Endothelial cell of umbilical vein (primary cell): ENCODE measurements around the gene DMRT1. TPM values are rescaled to one million over a fixed set of nuclear protein-coding genes. Genes with fewer than 3 reads are reported as not detected.

Experiments
- BruUV-seq: library from RNA; stranded (reverse); fragments of 400-500 nt; replicated peaks from 2 replicates; lab custom pipeline; 2021; lab: Mats Ljungman, UMichigan
- CTCF ChIA-PET: fragments of 300-600, 350-600 bp; sonication (Branson Sonifier 250); formaldehyde crosslinking; loops from one replicate; lab custom pipeline; 2021; ENCODE audit warnings: antibody characterized with exemption, inconsistent platforms; lab: Charles Lee
- POLR2A ChIA-PET: fragments of 300-600, 350-600 bp; sonication (Branson Sonifier 250); formaldehyde crosslinking; loops from one replicate; lab custom pipeline; 2021; ENCODE audit warnings: antibody characterized with exemption, inconsistent platforms; lab: Charles Lee
- DNase-seq: peaks from one replicate; pipeline ENCODE4 v3.0.0-alpha.2; 2011; ENCODE audit warnings: low read depth, low spot score
- FAIRE-seq: peaks from 2 replicates; lab custom pipeline; 2011; peaks lifted over from hg19 to GRCh38; lab: Jason Lieb, UNC
- H2AFZ ChIP-seq: 2 replicates; pipeline ENCODE4 v1.6.0; 2012; ENCODE audit warnings: low read depth, low read length, control low read depth, inconsistent platforms
- H3K27ac ChIP-seq: 2 replicates; pipeline ENCODE4 v1.5.1; 2011; ENCODE audit warnings: low read depth, mild to moderate bottlenecking, control low read depth, low read length, moderate library complexity; ENCODE audit not compliant: insufficient read depth
- H3K27me3 ChIP-seq, 2 experiments: 2 replicates each; pipeline versions ENCODE4 v1.6.0 to v1.6.1; 2011; ENCODE audit warnings: low read length in 2 of 2, mixed read lengths in 1 of 2; ENCODE audit not compliant: control insufficient read depth in 2 of 2, insufficient read depth in 2 of 2
- H3K36me3 ChIP-seq, 2 experiments: 2 replicates in 1 of 2; 3 replicates in 1 of 2; pipeline ENCODE4 v1.5.1; 2011; ENCODE audit warnings: low read length in 2 of 2, mild to moderate bottlenecking in 1 of 2, moderate library complexity in 1 of 2; ENCODE audit not compliant: control insufficient read depth in 2 of 2, insufficient read depth in 2 of 2; ENCODE audit errors: extremely low read depth in 1 of 2
- H3K4me1 ChIP-seq: 3 replicates; pipeline ENCODE4 v1.5.1; 2011; ENCODE audit warnings: mild to moderate bottlenecking, low read length; ENCODE audit not compliant: control insufficient read depth, insufficient read depth; ENCODE audit errors: extremely low read depth
- H3K4me2 ChIP-seq: 2 replicates; pipeline ENCODE4 v1.6.1; 2011; ENCODE audit warnings: low read length, control low read depth, mixed read lengths; ENCODE audit not compliant: insufficient read depth
- H3K4me3 ChIP-seq, 3 experiments: fragments of 200-600 bp in 1 of 3; sonication (generic), shearing (Covaris generic) in 1 of 3; replicated peaks in 1 of 3; 2 replicates each; pipeline ENCODE4 v1.5.1; 2011 to 2016; ENCODE audit warnings: control low read depth in 3 of 3, low read length in 3 of 3, mild to moderate bottlenecking in 2 of 3, inconsistent platforms in 1 of 3, low read depth in 1 of 3, moderate library complexity in 1 of 3; ENCODE audit not compliant: insufficient read depth in 1 of 3
- H3K79me2 ChIP-seq: 2 replicates; pipeline ENCODE4 v1.6.0; 2012; ENCODE audit warnings: low read length, inconsistent platforms; ENCODE audit not compliant: control insufficient read depth, insufficient read depth
- H3K9ac ChIP-seq: replicated peaks from 2 replicates; pipeline ENCODE3; 2011; ENCODE audit warnings: low read length, control low read depth; ENCODE audit not compliant: insufficient read depth; ENCODE audit errors: extremely low read depth
- H3K9me1 ChIP-seq: replicated peaks from 3 replicates; pipeline ENCODE4 v1.6.0; 2011; ENCODE audit warnings: mild to moderate bottlenecking, low read length; ENCODE audit not compliant: control insufficient read depth, insufficient read depth; ENCODE audit errors: extremely low read depth
- H3K9me3 ChIP-seq: replicated peaks from 2 replicates; pipeline ENCODE4 v1.5.1; 2012; ENCODE audit warnings: low read length, inconsistent platforms; ENCODE audit not compliant: control insufficient read depth, insufficient read depth
- H4K20me1 ChIP-seq: replicated peaks from 2 replicates; pipeline ENCODE3; 2011; ENCODE audit warnings: mild to moderate bottlenecking, low read length; ENCODE audit not compliant: control insufficient read depth, insufficient read depth; ENCODE audit errors: extremely low read depth
- CTCF ChIP-seq, 2 donors: IDR thresholded peaks; 1 replicate in 1 of 2; 2 replicates in 1 of 2; pipeline ENCODE4 v1.5.1; 2011; ENCODE audit warnings: low read length in 2 of 2, mild to moderate bottlenecking in 2 of 2, moderate library complexity in 2 of 2, control low read depth in 1 of 2, inconsistent platforms in 1 of 2, low read depth in 1 of 2; ENCODE audit not compliant: insufficient read depth in 1 of 2; ENCODE audit errors: extremely low read depth in 1 of 2
- EZH2 ChIP-seq: IDR thresholded peaks from 2 replicates; pipeline ENCODE4 v1.6.1; 2012; ENCODE audit warnings: borderline replicate concordance, low read depth, mild to moderate bottlenecking, moderate library complexity, low read length, inconsistent platforms; ENCODE audit not compliant: severe bottlenecking
- FOS ChIP-seq: IDR thresholded peaks from 2 replicates; pipeline ENCODE4 v1.6.1; 2011; ENCODE audit warnings: mild to moderate bottlenecking, low read length, moderate library complexity, borderline replicate concordance; ENCODE audit not compliant: insufficient read depth
- GATA2 ChIP-seq: IDR thresholded peaks from 2 replicates; pipeline ENCODE4 v1.7.0; 2011; ENCODE audit warnings: low read depth, mild to moderate bottlenecking, moderate library complexity, mixed read lengths, low read length; ENCODE audit not compliant: insufficient read length, insufficient read depth
- JUN ChIP-seq: IDR thresholded peaks from 2 replicates; pipeline ENCODE4 v1.6.1; 2011; ENCODE audit warnings: borderline replicate concordance, low read depth; ENCODE audit not compliant: insufficient read length, insufficient read depth
- MAX ChIP-seq: IDR thresholded peaks from 2 replicates; pipeline ENCODE4 v1.6.1; 2011; ENCODE audit not compliant: insufficient read depth, insufficient read length
- MYC ChIP-seq: IDR thresholded peaks from one replicate; pipeline ENCODE4 v1.6.1; 2011; ENCODE audit warnings: mild to moderate bottlenecking, low read depth, low read length
- POLR2A ChIP-seq: IDR thresholded peaks from 2 replicates; pipeline ENCODE4 v1.6.1; 2012; ENCODE audit warnings: low read depth, mild to moderate bottlenecking, control low read depth, low read length
- POLR2AphosphoS5 ChIP-seq: IDR thresholded peaks from 2 replicates; pipeline ENCODE4 v1.6.1; 2012; ENCODE audit warnings: low read depth, mild to moderate bottlenecking, control low read depth, low read length, moderate library complexity; ENCODE audit not compliant: insufficient read depth
- dilution Hi-C: fragments of 300-500 bp; cut with MboI; formaldehyde crosslinking; loops from one replicate; pipeline ENCODE4 v1.15.0; 2019; ENCODE audit warnings: low sequenced_read_pairs; ENCODE audit not compliant: extremely low pct_ligation_motif_present
- intact Hi-C: fragments of 100-400 bp; cut with micrococcal nuclease; formaldehyde crosslinking; loops from one replicate; pipeline ENCODE4 v1.10.0; 2022
- polyA plus RNA-seq, 4 experiments: library from polyadenylated mRNA; depleted of rRNA in 3 of 4; stranded (reverse) in 3 of 4; unstranded in 1 of 4; fragments of >200 nt; gene quantifications; 2 replicates each; pipeline versions ENCODE4 v1.2.1 to v1.2.3, GENCODE V29; 2011 to 2012; ENCODE audit warnings: missing spikeins in 1 of 4
- total RNA-seq: library from RNA; stranded (reverse); gene quantifications from 2 replicates; pipeline ENCODE4 v1.2.3, GENCODE V29; 2021

DMRT1 gene
- total and polyA plus RNA-seq, 2 donors (not counting 3 experiments of a cell fraction or from before 2014, with no cell fraction given) = 0.08 to 0.20 TPM

- intact Hi-C loops (no loop called here), dilution Hi-C loops (no loop called here)
- CTCF ChIA-PET = no interaction called here
- H3K79me2 ChIP-seq = no peaks in the 10 kb centered on the region
- peaks cover 0 to 4% of the 10 kb centered on the region in 2 experiments for H3K27me3 ChIP-seq
- H2AFZ ChIP-seq = no peak overlapping the region
- no TSS peak for BruUV-seq
- POLR2A ChIA-PET = no interaction called here
- H3K9me1 ChIP-seq = no peaks in the 10 kb centered on the region
- no peak for FAIRE-seq
- DNase-seq = no peak
- no peaks in the 10 kb centered on the region for H3K36me3 ChIP-seq
- H3K27ac ChIP-seq = no peak overlapping the region
- no peak overlapping the region for H3K4me2 ChIP-seq
- no peak for TF ChIP-seq CTCF (IDR thresholded peaks at IDR 0.05; ENCODE audit: extremely low read depth in 1 of 2, insufficient read depth in 1 of 2, low read depth in 1 of 2, low read length in 2 of 2)
- TF ChIP-seq MAX = no peak
- no peak for TF ChIP-seq JUN
- TF ChIP-seq GATA2 = no peak
- no peak for TF ChIP-seq MYC
- no peak for TF ChIP-seq POLR2AphosphoS5
- no peak for TF ChIP-seq FOS
- no peak for TF ChIP-seq EZH2
- no peak for TF ChIP-seq POLR2A
- H3K9ac ChIP-seq = no peak overlapping the region
- H3K4me3 ChIP-seq = no peak overlapping the region
- no peaks in the 10 kb centered on the region for H3K9me3 ChIP-seq
- H4K20me1 ChIP-seq = no peaks in the 10 kb centered on the region
- H3K4me1 ChIP-seq = no peaks in the 10 kb centered on the region
Observed at GRCh38 chr9:950139-950538, 108.6 kb downstream of the DMRT1 start.
